Activated CD4-positive, CD25-positive, alpha-beta regulatory T cell treated with anti-CD3 and anti-CD28 coated beads, Interleukin-2, amount 50 U/mL, for 16 hours (primary cell): ENCODE results near the gene TGFBI.
"Not testable (repeated sequence)": the region's sequence is repeated elsewhere in the genome, so short reads cannot be mapped to it uniquely, and the experiment has no call there.

ENCODE experiments used
- DNase-seq: peaks from one replicate; pipeline ENCODE4 v3.0.0-alpha.2; 2020; ENCODE audit warnings: low read depth, low spot score

TGFBI gene

GRCh38 chr5:136045026-136045425, 16.2 kb downstream of the TGFBI start:
- DNase-seq: not testable (repeated sequence)

GRCh38 chr5:136046246-136046645, 17.5 kb downstream of the TGFBI start:
- DNase-seq: no peak

GRCh38 chr5:136047858-136048257, 19.1 kb downstream of the TGFBI start:
- DNase-seq: no peak

GRCh38 chr5:136048966-136049365, 20.2 kb downstream of the TGFBI start:
- no peak for DNase-seq

GRCh38 chr5:136051486-136052220, 22.9 kb downstream of the TGFBI start:
- DNase-seq: no peak

GRCh38 chr5:136052692-136053335, 24.0 kb downstream of the TGFBI start:
- no peak for DNase-seq

- DNase-seq: no peak
Observed at GRCh38 chr5:136053336-136054141, 24.8 kb downstream of the TGFBI start.

- DNase-seq: no peak
Observed at GRCh38 chr5:136054142-136055019, 25.6 kb downstream of the TGFBI start.

GRCh38 chr5:136055612-136056309, 27.0 kb downstream of the TGFBI start:
- no peak for DNase-seq

- DNase-seq: no peak
Observed at GRCh38 chr5:136056336-136056735, 27.5 kb downstream of the TGFBI start.

GRCh38 chr5:136056771-136057335, 28.1 kb downstream of the TGFBI start:
- DNase-seq: no peak

GRCh38 chr5:136057401-136058038, 28.7 kb downstream of the TGFBI start:
- no peak for DNase-seq

GRCh38 chr5:136058039-136058971, 29.5 kb downstream of the TGFBI start:
- DNase-seq: no peak

- DNase-seq: no peak
Observed at GRCh38 chr5:136058972-136059354, 30.2 kb downstream of the TGFBI start.

- DNase-seq: no peak
Observed at GRCh38 chr5:136060963-136061362, 32.2 kb downstream of the TGFBI start.

- DNase-seq: no peak
Observed at GRCh38 chr5:136061630-136062365, 33.0 kb downstream of the TGFBI start.

GRCh38 chr5:136062366-136063274, 33.8 kb downstream of the TGFBI start:
- no peak for DNase-seq
